ENCODE measurements around the gene CDKN2C.
"Not testable (repeated sequence)": the region's sequence is repeated elsewhere in the genome, so short reads cannot be mapped to it uniquely, and the experiment has no call there.

CDKN2C gene

GRCh38 chr1:50995651-50996050 lies 25.6 kb downstream of the CDKN2C start:
- no peak for DNase-seq (ENCODE audit: low read depth)
- H3K4me3 ChIP-seq (ENCODE audit: control insufficient read depth, low read depth, low read length) = no peak overlapping the region
- no peak for TF ChIP-seq CTCF (IDR thresholded peaks at IDR 0.05; ENCODE audit: control insufficient read depth, insufficient read depth, low read depth, low read length, missing control alignments)

- no peak for DNase-seq (ENCODE audit: low read depth)
- no peak for TF ChIP-seq CTCF (IDR thresholded peaks at IDR 0.05; ENCODE audit: control insufficient read depth, insufficient read depth, low read depth, low read length, missing control alignments)
- H3K4me3 ChIP-seq (ENCODE audit: control insufficient read depth, low read depth, low read length) = no peak overlapping the region
These were observed 26.0 kb downstream of the CDKN2C start for GRCh38 chr1:50996083-50996482.

- DNase-seq (ENCODE audit: low read depth); H3K4me3 ChIP-seq (ENCODE audit: control insufficient read depth, low read depth, low read length): not testable (repeated sequence)
These were observed 29.3 kb downstream of the CDKN2C start for GRCh38 chr1:50999375-50999774.

- no peak for TF ChIP-seq CTCF (IDR thresholded peaks at IDR 0.05; ENCODE audit: control insufficient read depth, insufficient read depth, low read depth, low read length, missing control alignments)
- DNase-seq (ENCODE audit: low read depth) = no peak
- H3K4me3 ChIP-seq (ENCODE audit: control insufficient read depth, low read depth, low read length) = no peak overlapping the region
These were observed 30.1 kb downstream of the CDKN2C start for GRCh38 chr1:51000160-51000559.

GRCh38 chr1:51000651-51001050 lies 30.6 kb downstream of the CDKN2C start:
- TF ChIP-seq CTCF (IDR thresholded peaks at IDR 0.05; ENCODE audit: control insufficient read depth, insufficient read depth, low read depth, low read length, missing control alignments) = no peak
- DNase-seq (ENCODE audit: low read depth) = no peak
- no peak overlapping the region for H3K4me3 ChIP-seq (ENCODE audit: control insufficient read depth, low read depth, low read length)

- no peak for TF ChIP-seq CTCF (IDR thresholded peaks at IDR 0.05; ENCODE audit: control insufficient read depth, insufficient read depth, low read depth, low read length, missing control alignments)
- no peak for DNase-seq (ENCODE audit: low read depth)
- H3K4me3 ChIP-seq (ENCODE audit: control insufficient read depth, low read depth, low read length) = no peak overlapping the region
These were observed 32.5 kb downstream of the CDKN2C start for GRCh38 chr1:51002516-51002915.

- not testable (repeated sequence) for DNase-seq (ENCODE audit: low read depth); H3K4me3 ChIP-seq (ENCODE audit: control insufficient read depth, low read depth, low read length)
These were observed 35.5 kb downstream of the CDKN2C start for GRCh38 chr1:51005549-51005948.

GRCh38 chr1:51009381-51009780 lies 39.3 kb downstream of the CDKN2C start:
- no peak for TF ChIP-seq CTCF (IDR thresholded peaks at IDR 0.05; ENCODE audit: control insufficient read depth, insufficient read depth, low read depth, low read length, missing control alignments)
- H3K4me3 ChIP-seq (ENCODE audit: control insufficient read depth, low read depth, low read length) = no peak overlapping the region
- DNase-seq (ENCODE audit: low read depth) = no peak

Measured in AG09309 (cell line).